A673 (cell line): ENCODE measurements around the gene ISCU. TPM values are rescaled to one million over a fixed set of nuclear protein-coding genes. Genes with fewer than 3 reads are reported as not detected.

Experiments
- BruUV-seq: library from RNA; stranded (reverse); fragments of 400-500 nt; replicated peaks from 2 replicates; lab custom pipeline; 2021; lab: Mats Ljungman, UMichigan
- CTCF ChIA-PET: fragments of 300-600 bp; sonication (Branson Sonifier 250); formaldehyde crosslinking; loops from one replicate; lab custom pipeline; 2022; ENCODE audit warnings: antibody characterized with exemption; lab: Charles Lee
- POLR2A ChIA-PET: fragments of 300-600 bp; sonication (Branson Sonifier 250); formaldehyde crosslinking; loops from one replicate; lab custom pipeline; 2022; ENCODE audit warnings: antibody characterized with exemption; ENCODE audit not compliant: low non-redundant PET; lab: Charles Lee
- DNase-seq: peaks from one replicate; pipeline ENCODE4 v3.0.0-alpha.2; 2015; ENCODE audit warnings: low spot score
- H3K27ac ChIP-seq: fragments of 200-600 bp; sonication (generic); 2 replicates; pipeline ENCODE4 v1.5.1; 2016; ENCODE audit warnings: mixed run types, low read depth, mild to moderate bottlenecking, mixed read lengths, antibody characterized with exemption, low read length; ENCODE audit not compliant: poor library complexity, severe bottlenecking
- H3K27me3 ChIP-seq: fragments of 200-600 bp; sonication (generic); replicated peaks from 2 replicates; pipeline ENCODE4 v1.6.1; 2017; ENCODE audit warnings: mixed run types, low read depth, mild to moderate bottlenecking, mixed read lengths, antibody characterized with exemption, low read length; ENCODE audit not compliant: insufficient read depth, poor library complexity
- H3K36me3 ChIP-seq: fragments of 200-600 bp; sonication (generic); 2 replicates; pipeline ENCODE4 v1.6.1; 2016; ENCODE audit warnings: mixed run types, mild to moderate bottlenecking, mixed read lengths, antibody characterized with exemption, low read length; ENCODE audit not compliant: insufficient read depth, poor library complexity, severe bottlenecking
- H3K4me1 ChIP-seq: fragments of 200-600 bp; sonication (generic); 2 replicates; pipeline ENCODE4 v1.6.1; 2017; ENCODE audit warnings: mixed run types, mild to moderate bottlenecking, mixed read lengths, antibody characterized with exemption, low read length; ENCODE audit not compliant: insufficient read depth, poor library complexity, severe bottlenecking
- H3K4me3 ChIP-seq: fragments of 200-600 bp; sonication (generic); 2 replicates; pipeline ENCODE4 v1.5.1; 2016; ENCODE audit warnings: low read depth, mixed run types, mild to moderate bottlenecking, mixed read lengths, low read length; ENCODE audit not compliant: poor library complexity, severe bottlenecking
- H3K9me3 ChIP-seq: fragments of 200-600 bp; sonication (generic); 2 replicates; pipeline ENCODE4 v1.6.1; 2016; ENCODE audit warnings: mixed run types, low read depth, mild to moderate bottlenecking, mixed read lengths, antibody characterized with exemption, low read length; ENCODE audit not compliant: poor library complexity, severe bottlenecking
- EZH2 ChIP-seq: fragments of 200-600 bp; sonication (generic); IDR thresholded peaks from 2 replicates; pipeline ENCODE4 v1.6.1; 2017; ENCODE audit warnings: borderline replicate concordance, low read depth, mild to moderate bottlenecking, mixed read lengths, antibody characterized with exemption, low read length; ENCODE audit not compliant: poor library complexity, severe bottlenecking
- intact Hi-C: fragments of 100-400 bp; cut with micrococcal nuclease; formaldehyde crosslinking; loops from one replicate; pipeline ENCODE4 v1.10.0; 2022; ENCODE audit not compliant: unreplicated experiment
- total RNA-seq: library from RNA; stranded (reverse); gene quantifications from 2 replicates; pipeline ENCODE4 v1.2.3, GENCODE V29; 2021
- TF ChIP-seq, protein P1 (sequence below): fragments of 300-800, 200-600 bp; sonication (generic); conservative IDR thresholded peaks from 2 replicates; pipeline ENCODE4 v1.5.1; 2017; ENCODE audit warnings: low read depth, mild to moderate bottlenecking, antibody characterized with exemption, low read length, moderate library complexity, mixed read lengths

Gene ISCU
- total RNA-seq, 1 experiment from 2014 or later, result 73.4 TPM

DNA sequence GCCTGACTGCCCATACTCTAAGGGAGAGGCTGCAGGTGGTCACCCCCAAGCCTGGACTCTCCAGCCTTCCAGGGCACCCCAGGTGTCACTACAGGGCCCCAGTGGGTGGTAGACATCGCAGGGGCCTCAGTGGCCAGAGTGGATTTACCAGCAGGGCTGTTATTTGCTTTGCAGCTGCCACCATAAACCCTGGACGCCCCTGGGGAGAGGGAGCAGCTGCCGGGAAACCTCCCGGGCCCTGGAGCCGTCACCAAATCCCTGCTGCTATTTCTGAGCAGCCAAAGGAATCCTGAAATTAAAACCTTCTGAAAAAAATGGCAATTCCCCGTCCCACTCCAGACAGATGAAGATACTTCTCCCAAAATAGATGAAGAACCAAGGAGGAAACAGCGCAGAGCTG lies 21.6 kb downstream of the ISCU start:
- ChIA-PET POLR2A (no interaction called here), CTCF (no interaction called here)
- no peak for TF ChIP-seq EZH2
- TF ChIP-seq, protein P1, sequence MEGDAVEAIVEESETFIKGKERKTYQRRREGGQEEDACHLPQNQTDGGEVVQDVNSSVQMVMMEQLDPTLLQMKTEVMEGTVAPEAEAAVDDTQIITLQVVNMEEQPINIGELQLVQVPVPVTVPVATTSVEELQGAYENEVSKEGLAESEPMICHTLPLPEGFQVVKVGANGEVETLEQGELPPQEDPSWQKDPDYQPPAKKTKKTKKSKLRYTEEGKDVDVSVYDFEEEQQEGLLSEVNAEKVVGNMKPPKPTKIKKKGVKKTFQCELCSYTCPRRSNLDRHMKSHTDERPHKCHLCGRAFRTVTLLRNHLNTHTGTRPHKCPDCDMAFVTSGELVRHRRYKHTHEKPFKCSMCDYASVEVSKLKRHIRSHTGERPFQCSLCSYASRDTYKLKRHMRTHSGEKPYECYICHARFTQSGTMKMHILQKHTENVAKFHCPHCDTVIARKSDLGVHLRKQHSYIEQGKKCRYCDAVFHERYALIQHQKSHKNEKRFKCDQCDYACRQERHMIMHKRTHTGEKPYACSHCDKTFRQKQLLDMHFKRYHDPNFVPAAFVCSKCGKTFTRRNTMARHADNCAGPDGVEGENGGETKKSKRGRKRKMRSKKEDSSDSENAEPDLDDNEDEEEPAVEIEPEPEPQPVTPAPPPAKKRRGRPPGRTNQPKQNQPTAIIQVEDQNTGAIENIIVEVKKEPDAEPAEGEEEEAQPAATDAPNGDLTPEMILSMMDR, result no peak
- Histone ChIP-seq H3K36me3 (no peaks in the 10 kb centered on the region), H3K9me3 (no peaks in the 10 kb centered on the region), H3K27ac (no peak overlapping the region), H3K4me3 (no peak overlapping the region), H3K4me1 (peaks cover 2% of the 10 kb centered on the region), H3K27me3 (no peaks in the 10 kb centered on the region)
- DNase-seq, result no peak
- BruUV-seq, result no TSS peak
- intact Hi-C loops, result no loop called here

DNA sequence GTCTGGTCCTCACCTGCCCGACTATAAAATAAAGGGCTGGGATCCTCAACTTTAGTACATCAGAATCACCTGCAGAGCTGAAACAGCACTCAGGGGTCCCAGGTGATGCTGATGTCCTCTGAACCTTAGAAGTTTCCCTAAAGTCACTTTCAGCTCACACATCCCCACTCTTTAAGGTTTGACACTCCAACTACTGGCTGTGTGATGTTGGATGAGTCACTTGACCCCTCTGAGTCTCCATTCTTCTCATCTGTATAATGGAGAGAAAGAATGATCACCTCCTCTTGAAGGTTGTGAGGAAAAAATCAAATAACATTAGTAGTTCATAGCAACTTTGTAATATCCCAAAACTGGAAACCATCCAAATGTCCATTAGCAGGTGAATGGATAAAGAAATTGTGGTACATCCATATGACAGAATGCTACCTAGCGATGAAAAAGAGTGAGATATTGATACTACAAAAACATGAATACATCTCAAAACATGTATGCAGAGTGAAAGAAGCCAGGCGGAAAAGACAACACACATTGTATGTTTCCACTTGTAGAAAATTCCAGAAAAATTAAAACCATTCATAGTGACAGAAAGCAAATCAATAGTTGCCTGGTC lies 22.2 kb downstream of the ISCU start:
- Histone ChIP-seq H3K36me3 (no peaks in the 10 kb centered on the region), H3K4me3 (no peak overlapping the region), H3K27me3 (no peaks in the 10 kb centered on the region), H3K4me1 (peaks cover 8% of the 10 kb centered on the region), H3K27ac (no peak overlapping the region), H3K9me3 (no peaks in the 10 kb centered on the region)
- DNase-seq, result no peak
- POLR2A ChIA-PET, result no interaction called here
- intact Hi-C loops, result no loop called here
- no TSS peak for BruUV-seq
- CTCF ChIA-PET, result no interaction called here
- TF ChIP-seq, protein P1, result no peak
- TF ChIP-seq EZH2, result no peak

DNA sequence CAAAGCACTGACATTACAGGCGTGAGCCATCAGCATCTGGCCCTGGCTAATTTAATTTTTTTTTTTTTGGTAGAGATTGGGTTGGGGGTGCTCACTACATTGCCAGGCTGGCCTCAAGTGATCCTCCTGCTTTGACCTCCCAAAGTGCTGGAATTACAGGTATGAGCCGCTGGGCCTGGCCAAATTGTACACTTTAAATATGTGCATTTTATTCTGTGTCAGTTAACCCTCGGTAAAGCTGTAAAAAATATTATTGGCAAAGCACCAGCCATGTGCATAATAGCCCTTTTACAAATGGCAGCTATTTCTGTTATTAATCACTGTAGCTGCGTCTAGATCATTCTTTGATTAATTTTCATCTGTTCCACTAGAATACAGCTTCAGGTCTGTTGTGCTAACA lies 23.5 kb downstream of the ISCU start:
- BruUV-seq, result no TSS peak
- CTCF ChIA-PET, result no interaction called here

More for the DNA sequence above, 23.5 kb downstream of the ISCU start:
- no peak for DNase-seq
- Histone ChIP-seq H3K4me3 (no peak overlapping the region), H3K4me1 (peaks cover 11% of the 10 kb centered on the region), H3K36me3 (no peaks in the 10 kb centered on the region), H3K9me3 (no peaks in the 10 kb centered on the region), H3K27me3 (no peaks in the 10 kb centered on the region), H3K27ac (no peak overlapping the region)
- intact Hi-C loops, result no loop called here
- no peak for TF ChIP-seq EZH2
- TF ChIP-seq, protein P1, result no peak
- POLR2A ChIA-PET, result no interaction called here
